Panc1 (cell line): Measurements from ENCODE around the gene ACP7. TPM values are rescaled to one million over a fixed set of nuclear protein-coding genes. Genes with fewer than 3 reads are reported as not detected.

Experiments
- ATAC-seq: fragments of 200-7000 bp; cut with Tn5 transposase; 2 replicates; pipeline ENCODE4 v1.9.1; 2020; ENCODE audit warnings: mild to moderate bottlenecking, moderate library complexity
- BruUV-seq: library from RNA; stranded (reverse); fragments of 400-500 nt; replicated peaks from 2 replicates; lab custom pipeline; 2021; lab: Mats Ljungman, UMichigan
- CTCF ChIA-PET: fragments of 300-600 bp; sonication (Branson Sonifier 250); formaldehyde crosslinking; loops from one replicate; lab custom pipeline; 2022; ENCODE audit warnings: antibody characterized with exemption; lab: Charles Lee
- POLR2A ChIA-PET: fragments of 300-600 bp; sonication (Branson Sonifier 250); formaldehyde crosslinking; loops from one replicate; lab custom pipeline; 2022; ENCODE audit warnings: antibody characterized with exemption; lab: Charles Lee
- DNase-seq: peaks from one replicate; pipeline ENCODE4 v3.0.0-alpha.2; 2010; ENCODE audit warnings: low read depth, low spot score
- H3K27ac ChIP-seq: 2 replicates; pipeline ENCODE4 v1.5.1; 2011; ENCODE audit warnings: mild to moderate bottlenecking, low read length, inconsistent platforms
- H3K27me3 ChIP-seq: fragments of 200-500 bp; sonication (Bioruptor generic); 2 replicates; pipeline ENCODE4 v1.6.0; 2014; ENCODE audit warnings: low read length, inconsistent platforms; ENCODE audit not compliant: control insufficient read depth, insufficient read depth
- H3K36me3 ChIP-seq: fragments of 200-500 bp; sonication (Bioruptor generic); 2 replicates; pipeline ENCODE4 v1.5.1; 2014; ENCODE audit warnings: inconsistent platforms, mild to moderate bottlenecking, low read length, moderate library complexity; ENCODE audit not compliant: control insufficient read depth, insufficient read depth
- H3K4me1 ChIP-seq: 2 replicates; pipeline ENCODE4 v1.5.1; 2011; ENCODE audit warnings: inconsistent platforms, mild to moderate bottlenecking, low read length, moderate library complexity; ENCODE audit not compliant: control insufficient read depth, insufficient read depth
- H3K4me3 ChIP-seq, 2 experiments: 2 replicates each; pipeline ENCODE4 v1.5.1; 2011 to 2012; ENCODE audit warnings: low read depth in 2 of 2, low read length in 2 of 2, mild to moderate bottlenecking in 2 of 2, inconsistent platforms in 1 of 2, moderate library complexity in 1 of 2
- H3K9me3 ChIP-seq: fragments of 200-500 bp; sonication (Bioruptor generic); 2 replicates; pipeline ENCODE4 v1.5.1; 2014; ENCODE audit warnings: low read depth, mild to moderate bottlenecking, inconsistent platforms, low read length, moderate library complexity; ENCODE audit not compliant: control insufficient read depth, insufficient read depth
- POLR2AphosphoS5 ChIP-seq: IDR thresholded peaks from 2 replicates; pipeline ENCODE4 v1.6.1; 2012; ENCODE audit warnings: mild to moderate bottlenecking, low read depth, low read length, moderate library complexity
- REST ChIP-seq, 2 experiments: IDR thresholded peaks; 2 replicates each; pipeline ENCODE4 v1.6.1; 2011 to 2012; ENCODE audit warnings: low read depth in 2 of 2, control low read depth in 1 of 2, low read length in 1 of 2, mild to moderate bottlenecking in 1 of 2, moderate library complexity in 1 of 2; ENCODE audit not compliant: insufficient read depth in 1 of 2
- SIN3A ChIP-seq: IDR thresholded peaks from 2 replicates; pipeline ENCODE4 v1.6.1; 2012; ENCODE audit warnings: low read depth, mild to moderate bottlenecking, low read length, moderate library complexity, borderline replicate concordance; ENCODE audit not compliant: insufficient read depth
- TCF7L2 ChIP-seq: IDR thresholded peaks from 2 replicates; pipeline ENCODE4 v1.6.1; 2011; ENCODE audit warnings: mild to moderate bottlenecking, low read depth, low read length, inconsistent platforms
- in situ Hi-C: cut with HindIII; loops from 2 replicates; pipeline ENCODE4 v1.10.0; 2016; ENCODE audit warnings: low sequenced_read_pairs, low pct_unique_long_range_greater_than_20kb
- intact Hi-C: fragments of 100-400 bp; cut with micrococcal nuclease; formaldehyde crosslinking; loops from one replicate; pipeline ENCODE4 v1.10.0; 2022; ENCODE audit not compliant: unreplicated experiment
- total RNA-seq: library from RNA; stranded (reverse); gene quantifications from one replicate; pipeline ENCODE4 v1.2.1, GENCODE V29; 2021; ENCODE audit not compliant: unreplicated experiment
- TF ChIP-seq, protein P1 (sequence below): fragments of 450-650 bp; IDR thresholded peaks from 2 replicates; pipeline ENCODE4 v1.5.1; 2017; ENCODE audit warnings: mild to moderate bottlenecking

Gene ACP7
- total RNA-seq, 1 experiment from 2014 or later = 10.3 TPM

- no peak for TF ChIP-seq REST (IDR thresholded peaks at IDR 0.05; ENCODE audit: insufficient read depth in 1 of 2, low read depth in 2 of 2, low read length in 1 of 2)
- TF ChIP-seq POLR2AphosphoS5 = no peak
- no peak for TF ChIP-seq TCF7L2
- TF ChIP-seq, protein P1, sequence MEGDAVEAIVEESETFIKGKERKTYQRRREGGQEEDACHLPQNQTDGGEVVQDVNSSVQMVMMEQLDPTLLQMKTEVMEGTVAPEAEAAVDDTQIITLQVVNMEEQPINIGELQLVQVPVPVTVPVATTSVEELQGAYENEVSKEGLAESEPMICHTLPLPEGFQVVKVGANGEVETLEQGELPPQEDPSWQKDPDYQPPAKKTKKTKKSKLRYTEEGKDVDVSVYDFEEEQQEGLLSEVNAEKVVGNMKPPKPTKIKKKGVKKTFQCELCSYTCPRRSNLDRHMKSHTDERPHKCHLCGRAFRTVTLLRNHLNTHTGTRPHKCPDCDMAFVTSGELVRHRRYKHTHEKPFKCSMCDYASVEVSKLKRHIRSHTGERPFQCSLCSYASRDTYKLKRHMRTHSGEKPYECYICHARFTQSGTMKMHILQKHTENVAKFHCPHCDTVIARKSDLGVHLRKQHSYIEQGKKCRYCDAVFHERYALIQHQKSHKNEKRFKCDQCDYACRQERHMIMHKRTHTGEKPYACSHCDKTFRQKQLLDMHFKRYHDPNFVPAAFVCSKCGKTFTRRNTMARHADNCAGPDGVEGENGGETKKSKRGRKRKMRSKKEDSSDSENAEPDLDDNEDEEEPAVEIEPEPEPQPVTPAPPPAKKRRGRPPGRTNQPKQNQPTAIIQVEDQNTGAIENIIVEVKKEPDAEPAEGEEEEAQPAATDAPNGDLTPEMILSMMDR = no peak
- TF ChIP-seq SIN3A = no peak
- Histone ChIP-seq H3K27ac (peak overlapping the region; percentile 67), H3K36me3 (no peaks in the 10 kb centered on the region), H3K4me1 (peaks cover 66% of the 10 kb centered on the region), H3K27me3 (no peaks in the 10 kb centered on the region), H3K9me3 (no peaks in the 10 kb centered on the region), H3K4me3 (peak overlapping the region in 1 of 2 experiments; percentile 72; a peak in 2 of 4 replicates)
- DNase-seq = no peak
- in situ Hi-C loops (no loop called here), intact Hi-C loops (no loop called here)
- BruUV-seq = no TSS peak
- no peak for ATAC-seq
- ChIA-PET POLR2A (interaction anchor here (1.7 kb wide), 1 partner anchor 8 kb away, joined by 5 read pairs; no protein-coding TSS in a partner anchor), CTCF (interaction anchor here (0.6 kb wide), 1 partner anchor 124 kb away, joined by 5 read pairs; no protein-coding TSS in a partner anchor)
These were observed 2.0 kb upstream of the ACP7 start for GRCh38 chr19:39082167-39082566.

DNA sequence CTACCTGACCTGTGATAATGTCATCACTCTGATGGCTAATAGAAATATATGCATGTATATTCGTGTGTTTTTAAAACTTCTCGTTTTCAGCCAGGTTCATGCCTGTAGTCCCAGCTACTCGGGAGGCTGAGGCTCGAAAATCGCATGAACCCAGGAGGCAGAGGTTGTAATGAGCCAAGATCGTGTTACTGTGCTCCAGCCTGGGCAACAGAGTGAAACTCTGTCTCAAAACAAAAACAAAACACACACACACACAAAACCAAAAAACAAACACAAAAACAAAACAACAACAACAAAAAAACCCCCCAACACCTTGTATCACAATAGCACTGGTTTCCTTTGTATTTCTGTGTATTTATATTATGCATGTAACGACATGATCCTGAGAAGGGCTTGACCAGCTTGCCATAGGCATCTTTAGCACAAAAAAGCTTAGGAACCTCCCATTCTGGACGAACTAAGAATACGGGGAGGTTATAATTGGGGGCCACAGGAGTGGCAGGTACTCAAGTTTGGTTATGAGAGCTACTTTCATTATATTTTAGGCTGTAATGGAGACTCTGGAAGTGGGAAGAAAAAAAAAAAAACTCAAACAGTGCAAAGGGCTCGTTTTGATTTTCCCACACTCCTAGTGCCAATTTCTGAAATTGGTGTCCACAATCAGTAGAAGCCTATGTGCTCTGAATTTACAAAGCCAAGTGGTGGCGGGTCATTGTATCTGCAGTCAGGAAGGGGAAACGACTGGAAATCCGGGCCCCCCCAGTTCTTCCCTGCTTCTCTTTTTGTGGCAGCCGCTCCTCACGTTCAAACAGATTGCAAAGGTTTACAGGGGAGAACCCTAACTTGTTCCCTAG lies 1.2 kb upstream of the ACP7 start:
- ATAC-seq = no peak
- intact Hi-C loops = no loop called here
- TSS peak; percentile 90 for BruUV-seq

More for the DNA sequence above, 1.2 kb upstream of the ACP7 start:
- ChIA-PET POLR2A (interaction anchor here (0.6 to 1.7 kb wide), 4 partner anchors 9 to 751 kb away, joined by 3 to 5 read pairs (median 4); partner anchors contain the start of gene DYRK1B), CTCF (interaction anchor here (0.6 to 0.7 kb wide), 2 partner anchors 97 to 125 kb away, joined by 5 to 6 read pairs; no protein-coding TSS in a partner anchor)
- peak overlapping the region; percentile 67 for H3K27ac ChIP-seq
- H3K4me3 ChIP-seq = peak overlapping the region; percentile 35 to 72
- TF ChIP-seq SIN3A (0 out of 2 replicates have a peak, but pooled peaks have one; percentile 85), REST (IDR thresholded peaks at IDR 0.05; ENCODE audit: insufficient read depth in 1 of 2, low read depth in 2 of 2, low read length in 1 of 2) (no peak)
- no peak for DNase-seq
- H3K4me1 ChIP-seq = peaks cover 59% of the 10 kb centered on the region
- no peaks in the 10 kb centered on the region for H3K36me3 ChIP-seq
- no peaks in the 10 kb centered on the region for H3K27me3 ChIP-seq
- no peaks in the 10 kb centered on the region for H3K9me3 ChIP-seq
- in situ Hi-C loops = no loop called here
